Smooth muscle cell of the coronary artery (primary cell): Measurements from ENCODE around the gene L3MBTL4. TPM values are rescaled to one million over a fixed set of nuclear protein-coding genes. Genes with fewer than 3 reads are reported as not detected.

Experiments
- total RNA-seq: library from RNA; depleted of rRNA; stranded (reverse); fragments of >200 nt; gene quantifications from 2 replicates; pipeline ENCODE4 v1.2.3, GENCODE V29; 2014; ENCODE audit warnings: low replicate concordance

Gene L3MBTL4
- under 0.01 TPM in 1 of 2 replicates, not detected in the other for total RNA-seq

DNA sequence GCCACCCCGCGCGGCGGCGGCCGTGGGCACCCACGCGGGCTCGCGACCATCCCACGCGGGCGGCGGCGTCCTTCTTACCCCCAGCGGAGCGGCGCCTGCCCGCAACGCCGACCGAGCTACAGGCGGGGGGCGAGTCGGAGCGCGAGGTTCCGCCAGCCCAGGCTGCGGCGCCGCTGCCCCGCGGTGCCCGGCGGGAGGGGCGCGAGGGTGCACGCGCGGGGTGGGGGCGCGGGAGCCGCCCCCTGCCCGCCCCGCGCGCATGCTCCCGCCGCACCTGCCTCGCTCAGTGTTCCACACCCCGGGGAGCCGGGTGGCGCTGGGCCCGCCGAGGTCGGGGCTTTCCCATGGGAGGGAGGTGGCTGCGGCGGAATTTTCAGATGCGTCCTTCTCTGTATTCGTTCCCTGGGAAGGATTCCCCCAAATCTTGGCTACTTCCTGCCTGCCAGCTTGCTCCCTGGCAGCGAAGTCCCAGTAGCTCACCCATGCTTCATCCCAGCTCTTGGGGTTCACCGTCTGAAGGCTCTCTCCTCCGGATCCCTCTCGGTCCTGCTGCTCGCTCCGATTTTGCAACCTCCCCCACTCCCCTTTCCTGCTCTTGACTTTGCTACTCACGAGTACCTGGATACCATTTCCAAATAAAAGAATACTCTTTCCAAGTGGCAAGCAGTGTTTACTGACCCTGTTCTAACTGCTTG lies at the start of gene L3MBTL4:
Gene L3MBTL4, minus strand, starts transcription at position 189 of the 695 bp plus-strand sequence. CDS start 103,286 bp downstream, outside the sequence.

